HK-2 (cell line): ENCODE measurements around the gene MT1B.

ENCODE experiments used
- DNase-seq: peaks from one replicate; pipeline ENCODE4 v3.0.0-alpha.2; 2018; ENCODE audit not compliant: unreplicated experiment

Gene MT1B

DNA sequence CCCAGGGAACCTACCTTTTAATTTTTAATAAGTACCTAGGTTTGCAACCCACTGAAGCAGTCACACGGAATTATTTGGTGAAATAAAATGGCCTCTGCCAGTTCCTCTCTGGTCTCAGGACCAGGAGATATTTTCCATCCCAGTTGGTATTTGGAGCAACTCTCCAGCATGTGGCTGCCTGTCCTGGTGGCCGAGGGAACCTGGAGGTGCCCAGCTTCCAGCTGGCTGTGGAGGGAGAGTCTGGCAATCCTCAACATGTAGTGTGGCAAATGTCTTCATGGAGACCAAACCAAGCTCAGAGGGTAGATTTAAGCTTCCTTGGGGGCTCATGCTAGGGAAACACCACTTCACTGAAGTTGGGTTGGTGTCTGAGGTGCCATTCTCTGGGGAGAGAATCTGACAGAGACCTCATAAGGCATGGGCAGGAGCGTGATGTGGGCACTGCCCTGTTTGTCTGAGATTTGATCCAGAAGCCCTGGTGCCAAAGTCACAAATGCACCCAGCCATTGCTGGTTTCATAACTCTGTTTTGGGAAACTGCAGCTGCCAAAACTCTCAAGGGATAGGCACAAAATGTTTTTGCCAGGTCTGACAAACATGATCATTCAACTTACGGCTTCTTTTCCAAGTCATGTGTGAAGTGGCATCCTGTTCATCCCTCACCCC lies 33.4 kb downstream of the MT1B start:
- DNase-seq: no peak

DNA sequence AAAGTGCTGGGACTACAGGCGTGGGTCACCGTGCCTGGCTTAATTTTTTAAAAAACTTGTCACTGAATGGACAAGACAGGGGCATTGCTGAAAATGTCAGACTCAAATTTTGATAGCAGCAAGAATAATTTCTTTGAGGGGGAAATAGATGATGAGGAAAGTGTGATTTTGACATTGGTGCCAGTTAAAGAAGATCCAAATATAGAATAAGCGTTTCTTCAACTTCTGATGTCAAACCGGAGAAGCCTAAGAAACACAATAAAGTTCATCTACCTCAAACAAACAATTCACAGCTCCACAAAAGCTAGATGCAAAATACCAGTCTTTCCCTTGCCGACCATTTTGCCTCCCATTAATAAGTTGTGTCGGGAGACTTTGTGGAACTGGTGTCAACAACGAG lies 35.1 kb downstream of the MT1B start:
- DNase-seq: no peak

- DNase-seq: no peak
These were observed 37.1 kb downstream of the MT1B start for GRCh38 chr16:56688762-56689161.

- DNase-seq: no peak
These were observed 37.5 kb downstream of the MT1B start for GRCh38 chr16:56689171-56689570.

- no peak for DNase-seq
These were observed 38.9 kb downstream of the MT1B start for GRCh38 chr16:56690420-56691122.

GRCh38 chr16:56691885-56692284 lies 40.2 kb downstream of the MT1B start:
- peak; percentile 87 for DNase-seq

GRCh38 chr16:56695246-56695645 lies 43.6 kb downstream of the MT1B start:
- DNase-seq: no peak

- DNase-seq: no peak
These were observed 45.9 kb downstream of the MT1B start for GRCh38 chr16:56697456-56698155.

- DNase-seq: no peak
These were observed 48.5 kb downstream of the MT1B start for GRCh38 chr16:56700195-56700594.

- DNase-seq: no peak
These were observed 48.9 kb downstream of the MT1B start for GRCh38 chr16:56700631-56701030.

- no peak for DNase-seq
These were observed 49.8 kb downstream of the MT1B start for GRCh38 chr16:56701534-56701933.
